HUES48 (cell line): ENCODE data around the gene ARMC9.
"Not testable (repeated sequence)": the region's sequence is repeated elsewhere in the genome, so short reads cannot be mapped to it uniquely, and the experiment has no call there.

Experiments used
- H3K27ac ChIP-seq: one replicate; pipeline ENCODE4 v1.7.0; 2013; ENCODE audit warnings: low read depth, low read length, inconsistent platforms
- H3K27me3 ChIP-seq: 2 replicates; pipeline ENCODE4 v1.6.1; 2013; ENCODE audit warnings: mild to moderate bottlenecking, low read length; ENCODE audit not compliant: control insufficient read depth, insufficient read depth
- H3K36me3 ChIP-seq: 2 replicates; pipeline ENCODE4 v1.6.1; 2013; ENCODE audit warnings: low read length; ENCODE audit not compliant: control insufficient read depth, insufficient read depth
- H3K4me1 ChIP-seq: 2 replicates; pipeline ENCODE4 v1.6.1; 2013; ENCODE audit warnings: mild to moderate bottlenecking, low read length; ENCODE audit not compliant: control insufficient read depth, insufficient read depth
- H3K4me3 ChIP-seq: 2 replicates; pipeline ENCODE4 v1.5.1; 2013; ENCODE audit warnings: mild to moderate bottlenecking, low read depth, low read length
- H3K9ac ChIP-seq: 2 replicates; pipeline ENCODE4 v1.6.1; 2013; ENCODE audit warnings: mild to moderate bottlenecking, low read depth, low read length, moderate library complexity
- H3K9me3 ChIP-seq: 2 replicates; pipeline ENCODE4 v1.6.1; 2013; ENCODE audit warnings: low read length; ENCODE audit not compliant: control insufficient read depth, insufficient read depth

The ARMC9 gene

GRCh38 chr2:231343988-231344387 is 145.6 kb downstream of the ARMC9 start:
- no peaks in the 10 kb centered on the region for H3K27me3 ChIP-seq

DNA sequence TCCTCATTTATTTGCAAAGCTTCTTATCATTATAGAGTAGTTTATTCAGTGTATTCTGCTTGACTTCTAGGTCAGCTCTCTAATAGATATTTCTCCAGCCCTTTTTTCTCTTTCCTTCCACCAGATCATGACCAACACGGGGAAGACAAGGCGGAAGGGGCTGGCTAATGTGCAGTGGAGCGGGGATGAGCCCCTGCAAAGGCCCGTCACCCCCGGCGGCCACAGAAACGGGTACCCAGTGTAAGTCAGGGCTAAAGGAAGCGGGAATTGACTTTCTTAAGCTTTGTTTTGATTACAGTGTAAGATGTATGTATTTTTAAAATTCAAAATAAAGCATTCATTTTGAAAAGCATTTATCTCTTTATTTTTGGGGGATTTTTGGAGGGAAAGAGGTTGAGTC is 146.4 kb downstream of the ARMC9 start:
- Histone ChIP-seq H3K9me3 (no peaks in the 10 kb centered on the region), H3K27ac (no peak overlapping the region), H3K27me3 (no peaks in the 10 kb centered on the region), H3K36me3 (no peaks in the 10 kb centered on the region), H3K4me3 (no peak overlapping the region), H3K4me1 (no peaks in the 10 kb centered on the region), H3K9ac (no peak overlapping the region)

More at GRCh38 chr2:231343988-231344387, 145.6 kb downstream of the ARMC9 start:
- Histone ChIP-seq H3K4me1 (no peaks in the 10 kb centered on the region), H3K36me3 (no peaks in the 10 kb centered on the region), H3K27ac (no peak overlapping the region), H3K4me3 (no peak overlapping the region), H3K9me3 (no peaks in the 10 kb centered on the region), H3K9ac (no peak overlapping the region)

DNA sequence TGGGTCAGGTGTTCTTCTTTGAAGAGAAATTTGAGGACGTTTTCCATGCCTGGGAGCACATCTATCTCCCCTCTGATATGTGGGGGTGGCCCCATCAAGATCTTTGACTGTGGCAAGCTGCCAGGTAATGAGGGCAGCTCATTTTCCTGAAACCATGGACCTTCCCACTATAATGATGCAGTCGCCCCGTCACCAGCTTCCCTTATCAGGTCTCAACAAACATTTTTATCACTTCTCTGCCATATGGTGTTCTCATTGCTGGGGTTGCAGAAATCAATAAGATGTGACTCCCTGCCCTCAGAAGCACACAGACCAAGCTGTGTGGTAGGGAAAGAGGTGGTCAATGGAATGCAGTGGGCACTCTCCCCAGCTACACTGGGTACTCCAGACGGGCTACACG is 148.7 kb downstream of the ARMC9 start:
- Histone ChIP-seq H3K27ac (no peak overlapping the region), H3K4me3 (no peak overlapping the region), H3K9me3 (no peaks in the 10 kb centered on the region), H3K4me1 (no peaks in the 10 kb centered on the region), H3K9ac (no peak overlapping the region), H3K27me3 (no peaks in the 10 kb centered on the region), H3K36me3 (no peaks in the 10 kb centered on the region)

DNA sequence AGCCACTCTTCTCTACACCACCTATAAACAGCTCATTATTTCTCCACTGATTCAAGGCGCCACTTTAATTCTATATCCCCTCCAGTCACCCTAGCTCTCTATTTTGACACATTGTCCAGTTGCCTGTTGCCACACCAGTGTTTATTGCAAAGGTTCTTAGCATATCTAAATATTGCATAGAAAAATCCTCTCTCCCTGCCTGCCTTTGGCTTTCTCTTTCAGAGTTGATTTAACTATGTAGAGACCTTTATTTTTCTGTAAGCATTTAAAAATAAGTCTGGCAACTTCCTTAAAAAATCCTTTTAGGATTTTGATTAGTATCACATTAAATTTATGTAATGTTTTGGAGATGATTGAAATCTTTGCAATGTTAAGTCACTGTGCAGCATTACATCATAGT is 149.2 kb downstream of the ARMC9 start:
- H3K27me3 ChIP-seq, result no peaks in the 10 kb centered on the region
- H3K27ac ChIP-seq, result no peak overlapping the region
- H3K4me3 ChIP-seq, result no peak overlapping the region
- H3K4me1 ChIP-seq, result no peaks in the 10 kb centered on the region
- H3K36me3 ChIP-seq, result no peaks in the 10 kb centered on the region
- H3K9me3 ChIP-seq, result no peaks in the 10 kb centered on the region
- no peak overlapping the region for H3K9ac ChIP-seq

- Histone ChIP-seq H3K27me3 (no peaks in the 10 kb centered on the region), H3K9ac (no peak overlapping the region), H3K4me1 (no peaks in the 10 kb centered on the region), H3K36me3 (no peaks in the 10 kb centered on the region), H3K9me3 (no peaks in the 10 kb centered on the region), H3K4me3 (no peak overlapping the region), H3K27ac (no peak overlapping the region)
Measured at GRCh38 chr2:231348173-231348572, 149.7 kb downstream of the ARMC9 start.

DNA sequence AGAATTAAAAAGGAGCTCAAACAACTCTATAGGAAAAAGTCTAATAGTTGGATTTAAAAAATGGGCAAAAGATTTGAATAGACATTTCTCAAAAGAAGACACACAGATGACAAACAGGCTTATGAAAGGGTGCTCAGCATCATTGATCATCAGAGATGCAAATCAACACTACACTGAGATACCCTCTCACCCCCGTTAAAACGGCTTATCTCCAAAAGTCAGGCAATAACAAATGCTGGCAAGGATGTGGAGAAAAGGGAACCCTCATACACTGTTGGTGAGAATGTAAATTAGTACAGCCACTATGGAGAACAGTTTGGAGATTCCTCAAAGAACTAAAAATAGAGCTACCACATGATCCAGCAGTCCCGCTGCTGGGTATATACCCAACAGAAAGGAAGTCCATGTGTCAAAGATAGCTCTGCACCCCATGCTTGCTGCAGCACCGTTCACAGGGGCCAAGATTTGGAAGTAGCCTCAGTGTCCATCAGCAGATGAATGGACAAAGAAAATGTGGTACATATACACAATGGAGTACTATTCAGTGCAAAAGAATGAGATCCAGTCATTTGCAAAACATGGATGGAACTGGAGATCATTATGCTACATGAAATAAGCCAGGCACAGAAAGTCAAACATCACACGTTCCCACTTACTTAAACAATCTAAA is 150.4 kb downstream of the ARMC9 start:
- H3K9ac ChIP-seq, result no peak overlapping the region
- H3K27me3 ChIP-seq, result no peaks in the 10 kb centered on the region
- H3K4me1 ChIP-seq, result no peaks in the 10 kb centered on the region
- H3K36me3 ChIP-seq, result no peaks in the 10 kb centered on the region
- H3K4me3 ChIP-seq, result no peak overlapping the region
- no peak overlapping the region for H3K27ac ChIP-seq
- H3K9me3 ChIP-seq, result no peaks in the 10 kb centered on the region

GRCh38 chr2:231349374-231349735 is 150.9 kb downstream of the ARMC9 start:
- not testable (repeated sequence) for H3K9ac ChIP-seq, H3K9me3 ChIP-seq, H3K4me1 ChIP-seq, H3K36me3 ChIP-seq, H3K27me3 ChIP-seq, H3K4me3 ChIP-seq, H3K27ac ChIP-seq

GRCh38 chr2:231351648-231352047 is 153.2 kb downstream of the ARMC9 start:
- Histone ChIP-seq H3K4me1 (peaks cover 11% of the 10 kb centered on the region), H3K36me3 (no peaks in the 10 kb centered on the region), H3K9me3 (no peaks in the 10 kb centered on the region), H3K27ac (no peak overlapping the region), H3K9ac (no peak overlapping the region), H3K27me3 (no peaks in the 10 kb centered on the region), H3K4me3 (no peak overlapping the region)

DNA sequence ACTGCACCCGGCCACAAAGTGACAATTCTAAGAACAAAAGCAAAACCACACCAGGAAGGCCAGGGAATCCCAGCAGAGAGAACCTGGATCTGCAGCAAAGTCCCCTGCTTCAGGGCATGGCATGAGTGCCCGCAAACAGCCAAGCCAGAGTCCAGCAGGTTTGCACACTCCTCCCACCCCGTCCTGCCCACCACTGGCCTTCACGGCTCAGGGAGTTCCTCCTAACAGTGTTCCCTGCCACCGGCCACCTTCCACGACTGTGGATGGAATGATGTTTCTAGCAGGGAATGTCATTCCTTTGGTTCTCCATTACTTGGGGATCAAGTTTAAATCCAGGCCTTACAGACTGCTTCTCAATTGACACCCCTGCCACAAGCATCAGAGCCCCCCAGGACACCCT is 155.0 kb downstream of the ARMC9 start:
- Histone ChIP-seq H3K27ac (no peak overlapping the region), H3K4me3 (no peak overlapping the region), H3K36me3 (no peaks in the 10 kb centered on the region), H3K27me3 (no peaks in the 10 kb centered on the region), H3K4me1 (peaks cover 11% of the 10 kb centered on the region), H3K9ac (no peak overlapping the region), H3K9me3 (no peaks in the 10 kb centered on the region)

- Histone ChIP-seq H3K27me3 (no peaks in the 10 kb centered on the region), H3K9me3 (no peaks in the 10 kb centered on the region), H3K27ac (peak overlapping the region; percentile 59), H3K9ac (no peak overlapping the region), H3K4me1 (peaks cover 18% of the 10 kb centered on the region), H3K4me3 (no peak overlapping the region), H3K36me3 (no peaks in the 10 kb centered on the region)
Measured at GRCh38 chr2:231355508-231356465, 157.4 kb downstream of the ARMC9 start.

GRCh38 chr2:231356466-231356844 is 158.0 kb downstream of the ARMC9 start:
- peaks cover 18% of the 10 kb centered on the region for H3K4me1 ChIP-seq
- H3K36me3 ChIP-seq, result no peaks in the 10 kb centered on the region
- no peak overlapping the region for H3K4me3 ChIP-seq
- no peak overlapping the region for H3K9ac ChIP-seq
- no peaks in the 10 kb centered on the region for H3K9me3 ChIP-seq
- no peaks in the 10 kb centered on the region for H3K27me3 ChIP-seq
- H3K27ac ChIP-seq, result no peak overlapping the region
